GM19023 (cell line): ENCODE results near the gene CLDN14.

Experiments
- ATAC-seq: cut with Tn5 transposase; IDR thresholded peaks from one replicate; pipeline ENCODE4 v1.9.1; 2021; ENCODE audit warnings: mild to moderate bottlenecking, moderate library complexity; ENCODE audit not compliant: unreplicated experiment

Gene CLDN14

GRCh38 chr21:36473203-36473602, 6.7 kb downstream of the CLDN14 start:
- no peak for ATAC-seq

- no peak for ATAC-seq
Measured at GRCh38 chr21:36472377-36472776, 7.5 kb downstream of the CLDN14 start.

- ATAC-seq = peak; percentile 77
Measured at GRCh38 chr21:36471254-36471723, 8.6 kb downstream of the CLDN14 start.

- ATAC-seq = no peak
Measured at GRCh38 chr21:36470294-36470693, 9.6 kb downstream of the CLDN14 start.

- no peak for ATAC-seq
Measured at GRCh38 chr21:36466061-36466511, 13.8 kb downstream of the CLDN14 start.

GRCh38 chr21:36465478-36465877, 14.4 kb downstream of the CLDN14 start:
- ATAC-seq = no peak

GRCh38 chr21:36464590-36464989, 15.3 kb downstream of the CLDN14 start:
- no peak for ATAC-seq

GRCh38 chr21:36463991-36464390, 15.9 kb downstream of the CLDN14 start:
- ATAC-seq = no peak

GRCh38 chr21:36463204-36463603, 16.7 kb downstream of the CLDN14 start:
- no peak for ATAC-seq

GRCh38 chr21:36461918-36462486, 17.9 kb downstream of the CLDN14 start:
- no peak for ATAC-seq

GRCh38 chr21:36461277-36461917, 18.5 kb downstream of the CLDN14 start:
- ATAC-seq = no peak

GRCh38 chr21:36460866-36461265, 19.1 kb downstream of the CLDN14 start:
- ATAC-seq = no peak

- no peak for ATAC-seq
Measured at GRCh38 chr21:36459098-36459497, 20.8 kb downstream of the CLDN14 start.

GRCh38 chr21:36456729-36457414, 23.1 kb downstream of the CLDN14 start:
- ATAC-seq = no peak

- ATAC-seq = no peak
Measured at GRCh38 chr21:36454706-36455105, 25.2 kb downstream of the CLDN14 start.

- no peak for ATAC-seq
Measured at GRCh38 chr21:36454093-36454531, 25.8 kb downstream of the CLDN14 start.

GRCh38 chr21:36452281-36452825, 27.6 kb downstream of the CLDN14 start:
- ATAC-seq = no peak

GRCh38 chr21:36451506-36451905, 28.4 kb downstream of the CLDN14 start:
- no peak for ATAC-seq

GRCh38 chr21:36450511-36450910, 29.4 kb downstream of the CLDN14 start:
- no peak for ATAC-seq

GRCh38 chr21:36446301-36446700, 33.6 kb downstream of the CLDN14 start:
- no peak for ATAC-seq

GRCh38 chr21:36441715-36442114, 38.2 kb downstream of the CLDN14 start:
- ATAC-seq = no peak

- no peak for ATAC-seq
Measured at GRCh38 chr21:36437745-36438128, 42.2 kb downstream of the CLDN14 start.
